ENCODE measurements around the gene ZNF500.

The ZNF500 gene

DNA sequence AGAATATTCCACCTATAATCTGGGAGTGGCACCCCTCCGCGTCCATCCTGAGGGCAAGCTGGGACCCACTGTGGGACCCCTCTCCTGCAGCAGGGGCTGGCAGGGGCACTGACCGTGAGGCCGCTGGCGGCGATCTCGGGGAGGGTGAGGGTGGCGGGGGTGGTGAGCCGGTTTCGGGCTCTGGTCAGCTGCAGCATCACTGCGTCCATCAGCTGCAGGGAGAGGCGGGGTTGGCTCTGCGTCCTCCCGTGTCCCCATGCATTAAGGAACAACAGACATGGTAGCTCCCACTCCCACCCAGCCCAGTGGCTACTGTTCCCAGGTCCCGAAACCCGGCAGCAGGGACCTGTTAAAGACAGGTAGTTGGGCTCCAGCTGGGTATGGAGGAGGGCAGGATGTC, 31.5 kb upstream of the ZNF500 start:
- Histone ChIP-seq H3K27me3 (replicated peaks) (no peaks in the 10 kb centered on the region), H3K4me3 (ENCODE audit: low read depth, low read length) (no peak overlapping the region), H3K27ac (no peak overlapping the region), H3K36me3 (replicated peaks) (peaks cover 7% of the 10 kb centered on the region)
- in situ Hi-C loops (cut with HindIII; ENCODE audit: low pct_ligation_motif_present, low sequenced_read_pairs), result no loop called here
- no peak for DNase-seq
- TF ChIP-seq, protein P1, sequence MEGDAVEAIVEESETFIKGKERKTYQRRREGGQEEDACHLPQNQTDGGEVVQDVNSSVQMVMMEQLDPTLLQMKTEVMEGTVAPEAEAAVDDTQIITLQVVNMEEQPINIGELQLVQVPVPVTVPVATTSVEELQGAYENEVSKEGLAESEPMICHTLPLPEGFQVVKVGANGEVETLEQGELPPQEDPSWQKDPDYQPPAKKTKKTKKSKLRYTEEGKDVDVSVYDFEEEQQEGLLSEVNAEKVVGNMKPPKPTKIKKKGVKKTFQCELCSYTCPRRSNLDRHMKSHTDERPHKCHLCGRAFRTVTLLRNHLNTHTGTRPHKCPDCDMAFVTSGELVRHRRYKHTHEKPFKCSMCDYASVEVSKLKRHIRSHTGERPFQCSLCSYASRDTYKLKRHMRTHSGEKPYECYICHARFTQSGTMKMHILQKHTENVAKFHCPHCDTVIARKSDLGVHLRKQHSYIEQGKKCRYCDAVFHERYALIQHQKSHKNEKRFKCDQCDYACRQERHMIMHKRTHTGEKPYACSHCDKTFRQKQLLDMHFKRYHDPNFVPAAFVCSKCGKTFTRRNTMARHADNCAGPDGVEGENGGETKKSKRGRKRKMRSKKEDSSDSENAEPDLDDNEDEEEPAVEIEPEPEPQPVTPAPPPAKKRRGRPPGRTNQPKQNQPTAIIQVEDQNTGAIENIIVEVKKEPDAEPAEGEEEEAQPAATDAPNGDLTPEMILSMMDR (IDR thresholded peaks at IDR 0.05; ENCODE audit: low read depth, low read length, missing control alignments), result no peak

DNA sequence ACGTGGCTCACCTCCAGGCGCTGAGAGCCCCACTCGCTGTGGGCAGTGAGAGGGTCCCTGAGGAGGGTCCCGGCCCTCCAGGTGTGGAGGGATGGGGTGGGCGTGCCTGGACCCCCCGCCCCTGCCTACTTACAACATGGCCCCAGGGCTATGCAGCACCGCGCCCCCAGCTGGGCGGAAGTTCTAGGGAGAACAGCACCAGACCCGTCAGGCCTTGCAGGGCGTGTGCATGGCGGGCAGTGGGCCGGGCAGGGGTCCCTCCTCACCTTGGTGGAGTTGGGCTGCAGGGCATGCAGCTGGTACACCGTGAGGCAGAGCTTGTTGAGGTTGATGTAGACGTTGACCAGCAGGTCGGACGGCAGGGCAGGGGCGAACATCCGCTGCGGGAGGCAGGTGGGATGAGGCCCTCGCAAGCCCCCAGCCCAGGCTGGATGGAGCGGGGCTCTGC, 30.9 kb upstream of the ZNF500 start:
- no peak overlapping the region for H3K27ac ChIP-seq
- DNase-seq, result no peak
- in situ Hi-C loops (cut with HindIII; ENCODE audit: low pct_ligation_motif_present, low sequenced_read_pairs), result no loop called here
- TF ChIP-seq, protein P1 (IDR thresholded peaks at IDR 0.05; ENCODE audit: low read depth, low read length, missing control alignments), result no peak
- H3K4me3 ChIP-seq (ENCODE audit: low read depth, low read length), result no peak overlapping the region
- no peaks in the 10 kb centered on the region for H3K27me3 ChIP-seq (replicated peaks)
- peaks cover 7% of the 10 kb centered on the region for H3K36me3 ChIP-seq (replicated peaks)

DNA sequence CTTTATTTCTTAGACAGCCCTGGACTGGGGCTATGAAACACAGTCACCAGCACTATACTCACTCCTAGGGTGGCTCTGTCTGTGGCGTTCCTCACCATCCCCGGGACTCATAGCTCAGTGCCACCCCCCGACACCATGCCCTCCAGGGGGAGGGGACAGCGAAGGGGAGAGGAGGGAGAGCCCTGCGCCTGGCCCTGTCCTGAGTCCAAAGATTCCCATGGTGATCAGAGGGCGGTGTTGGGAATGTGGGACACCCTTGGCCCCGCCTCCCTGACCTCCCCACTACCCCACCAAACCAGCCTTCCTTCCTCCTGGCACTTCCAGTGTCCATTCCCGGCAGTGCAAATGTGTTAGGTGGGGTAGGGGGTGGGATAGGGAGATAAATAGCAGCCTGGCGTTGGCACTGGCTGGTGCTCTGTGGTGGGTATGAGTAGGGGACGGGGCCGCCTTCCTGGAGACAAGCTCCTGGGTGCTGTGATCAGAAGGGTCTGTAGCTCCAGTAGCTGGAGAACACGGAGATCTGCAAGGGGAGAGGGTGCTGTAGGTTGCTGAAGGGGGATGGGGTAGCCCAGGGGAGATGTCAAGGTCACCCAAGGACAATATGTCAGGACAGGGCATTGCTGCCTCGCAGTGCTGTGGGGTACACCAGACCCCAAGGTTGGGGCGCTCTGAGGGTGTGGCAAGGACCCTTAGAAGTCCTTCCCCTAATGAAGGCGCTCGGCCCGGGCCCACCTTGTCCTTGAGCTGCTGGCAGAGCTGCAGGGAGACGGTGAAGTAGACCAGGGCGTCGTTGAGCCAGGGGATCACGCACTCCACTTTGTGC, 30.2 kb upstream of the ZNF500 start:
- DNase-seq, result no peak

DNA sequence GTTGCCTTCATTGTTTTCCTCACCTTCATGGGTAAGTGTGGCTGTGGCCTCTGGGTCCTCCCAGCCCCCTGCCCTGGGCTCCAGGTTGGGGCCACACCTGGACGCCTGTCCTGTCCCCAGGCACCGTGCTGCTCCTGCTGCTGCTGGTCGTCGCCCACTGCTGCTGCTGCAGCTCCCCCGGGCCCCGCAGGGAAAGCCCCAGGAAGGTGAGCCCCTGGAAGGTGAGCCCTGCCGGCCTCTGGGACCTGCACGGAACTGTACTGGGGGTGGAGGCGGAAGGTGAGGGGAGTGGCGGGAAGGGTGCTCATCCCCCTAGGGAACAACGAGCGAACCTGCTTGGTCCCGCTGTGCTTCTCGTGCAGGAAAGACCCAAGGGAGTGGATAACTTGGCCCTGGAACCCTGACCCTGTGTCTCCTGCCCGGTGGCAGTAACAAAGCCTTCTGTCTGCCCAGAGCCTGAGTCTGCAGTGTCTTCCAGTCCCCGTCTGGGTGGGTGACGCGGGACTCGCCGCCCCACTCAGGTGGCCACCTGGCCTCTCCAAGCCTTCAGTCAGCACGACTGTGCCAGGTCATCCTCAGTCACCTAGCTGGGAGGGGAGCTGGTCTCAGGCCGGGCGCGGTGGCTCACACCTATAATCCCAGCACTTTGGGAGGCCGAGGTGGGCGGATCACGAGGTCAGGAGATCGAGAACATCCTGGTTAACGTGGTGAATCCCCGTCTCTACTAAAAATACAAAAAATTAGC, 29.0 kb upstream of the ZNF500 start:
- no peak for DNase-seq
- in situ Hi-C loops (cut with HindIII; ENCODE audit: low pct_ligation_motif_present, low sequenced_read_pairs), result no loop called here
- Histone ChIP-seq H3K27me3 (replicated peaks) (no peaks in the 10 kb centered on the region), H3K36me3 (replicated peaks) (peaks cover 7% of the 10 kb centered on the region), H3K27ac (no peak overlapping the region), H3K4me3 (ENCODE audit: low read depth, low read length) (no peak overlapping the region)
- TF ChIP-seq, protein P1 (IDR thresholded peaks at IDR 0.05; ENCODE audit: low read depth, low read length, missing control alignments), result no peak

More for the DNA sequence above, 30.2 kb upstream of the ZNF500 start:
- in situ Hi-C loops (cut with HindIII; ENCODE audit: low pct_ligation_motif_present, low sequenced_read_pairs), result no loop called here
- TF ChIP-seq, protein P1 (IDR thresholded peaks at IDR 0.05; ENCODE audit: low read depth, low read length, missing control alignments), result no peak
- Histone ChIP-seq H3K36me3 (replicated peaks) (peaks cover 7% of the 10 kb centered on the region), H3K4me3 (ENCODE audit: low read depth, low read length) (no peak overlapping the region), H3K27ac (no peak overlapping the region), H3K27me3 (replicated peaks) (no peaks in the 10 kb centered on the region)

DNA sequence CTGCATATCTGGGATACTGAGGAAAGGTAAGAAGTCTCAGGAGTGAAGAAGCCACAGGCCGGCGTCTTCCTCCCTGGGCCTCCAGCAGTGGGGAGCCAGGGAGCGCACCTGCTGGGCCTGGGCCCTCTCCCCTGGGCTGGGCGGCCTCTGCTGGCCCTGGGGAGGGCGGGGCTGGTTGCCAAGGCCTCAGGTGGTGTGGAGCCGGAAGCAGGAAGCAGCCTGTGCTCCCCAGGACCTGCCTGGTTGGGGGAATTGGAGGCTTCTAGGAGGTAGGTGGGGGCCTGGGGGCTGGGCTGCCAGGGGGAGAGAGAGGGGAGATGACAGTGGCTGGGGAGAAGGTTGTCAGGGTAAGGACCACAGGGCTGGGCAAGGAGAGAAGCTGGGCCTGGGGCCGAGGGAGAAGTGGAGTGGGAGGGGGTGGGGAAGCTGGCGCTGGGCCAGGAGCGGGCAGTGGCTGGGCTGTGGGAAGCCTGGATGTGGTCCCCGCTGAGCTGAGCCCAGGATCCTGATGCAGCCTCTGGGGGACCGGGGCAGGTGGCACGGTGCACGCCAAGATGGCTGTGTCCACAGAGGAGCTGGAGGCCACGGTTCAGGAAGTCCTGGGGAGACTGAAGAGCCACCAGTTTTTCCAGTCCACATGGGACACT, 28.3 kb upstream of the ZNF500 start, which contains the start of gene SMIM22:
TSS of gene SMIM22 (plus strand) at position 189 of the 647 bp plus-strand sequence. CDS start at position 555, 366 bp downstream.
- Histone ChIP-seq H3K4me3 (ENCODE audit: low read depth, low read length) (no peak within 1 kb of the TSS), H3K27me3 (replicated peaks) (no peaks in the 10 kb centered on the region), H3K36me3 (replicated peaks) (peaks cover 7% of the 10 kb centered on the region), H3K27ac (no peak within 1 kb of the TSS)
- in situ Hi-C loops (cut with HindIII; ENCODE audit: low pct_ligation_motif_present, low sequenced_read_pairs), result no loop called here
- TF ChIP-seq, protein P1 (IDR thresholded peaks at IDR 0.05; ENCODE audit: low read depth, low read length, missing control alignments), result no peak
- DNase-seq, result no peak

All from brain microvascular endothelial cell (primary cell).